Measurements from ENCODE around the gene FOXP3. TPM values are rescaled to one million over a fixed set of nuclear protein-coding genes. Genes with fewer than 3 reads are reported as not detected.

Gene FOXP3
- total RNA-seq, 1 donor from 2014 or later, result 0.05 TPM

- no peak for DNase-seq (ENCODE audit: low read depth)
Observed at GRCh38 chrX:49276207-49276606, 11.7 kb upstream of the FOXP3 start.

GRCh38 chrX:49273181-49273727 lies 8.7 kb upstream of the FOXP3 start:
- no peak for DNase-seq (ENCODE audit: low read depth)

- DNase-seq (ENCODE audit: low read depth), result no peak
Observed at GRCh38 chrX:49272421-49272820, 7.9 kb upstream of the FOXP3 start.

GRCh38 chrX:49271341-49271740 lies 6.8 kb upstream of the FOXP3 start:
- DNase-seq (ENCODE audit: low read depth), result no peak

GRCh38 chrX:49270249-49270921 lies 5.9 kb upstream of the FOXP3 start:
- DNase-seq (ENCODE audit: low read depth), result no peak

- no peak for DNase-seq (ENCODE audit: low read depth)
Observed at GRCh38 chrX:49269767-49270248, 5.3 kb upstream of the FOXP3 start, which contains the start of gene PPP1R3F. TSS of gene PPP1R3F (plus strand) at chrX:49269793. CDS start at chrX:49269870, 77 bp downstream.

- peak; percentile 98 for DNase-seq (ENCODE audit: low read depth)
Observed at GRCh38 chrX:49269010-49269766, 4.7 kb upstream of the FOXP3 start.

GRCh38 chrX:49268702-49269009 lies 4.1 kb upstream of the FOXP3 start:
- no peak for DNase-seq (ENCODE audit: low read depth)

GRCh38 chrX:49266523-49267445 lies 2.3 kb upstream of the FOXP3 start:
- DNase-seq (ENCODE audit: low read depth), result no peak

GRCh38 chrX:49263631-49264030 lies 879 bp downstream of the FOXP3 start:
- DNase-seq (ENCODE audit: low read depth), result no peak

GRCh38 chrX:49262603-49263002 lies 1.9 kb downstream of the FOXP3 start:
- DNase-seq (ENCODE audit: low read depth), result no peak

- no peak for DNase-seq (ENCODE audit: low read depth)
Observed at GRCh38 chrX:49260221-49260985, 4.1 kb downstream of the FOXP3 start.

- no peak for DNase-seq (ENCODE audit: low read depth)
Observed at GRCh38 chrX:49258749-49259124, 5.8 kb downstream of the FOXP3 start.

- no peak for DNase-seq (ENCODE audit: low read depth)
Observed at GRCh38 chrX:49257846-49258748, 6.4 kb downstream of the FOXP3 start.

GRCh38 chrX:49257074-49257790 lies 7.3 kb downstream of the FOXP3 start:
- DNase-seq (ENCODE audit: low read depth), result no peak

GRCh38 chrX:49256268-49256995 lies 8.1 kb downstream of the FOXP3 start:
- no peak for DNase-seq (ENCODE audit: low read depth)

- DNase-seq (ENCODE audit: low read depth), result no peak
Observed at GRCh38 chrX:49254639-49255038, 9.9 kb downstream of the FOXP3 start.

- no peak for DNase-seq (ENCODE audit: low read depth)
Observed at GRCh38 chrX:49251325-49251724, 13.2 kb downstream of the FOXP3 start.
